SK-N-SH treated with all-trans-retinoic acid at 6 μM for 48 hours (cell line): ENCODE measurements around the gene VAPA.

Experiments
- ATAC-seq: fragments of 200-7000 bp; cut with Tn5 transposase; 3 replicates; pipeline ENCODE4 v1.9.1; 2020; ENCODE audit warnings: mild to moderate bottlenecking, moderate library complexity
- ARNTL ChIP-seq: fragments of 450-650 bp; formaldehyde crosslinking; IDR thresholded peaks from 2 replicates; pipeline ENCODE4 v1.5.0; 2020; ENCODE audit warnings: low read depth, mild to moderate bottlenecking, moderate library complexity, borderline replicate concordance
- BACH2 ChIP-seq: fragments of 250-450 bp; sonication (Bioruptor Pico); IDR thresholded peaks from 2 replicates; pipeline ENCODE4 v1.9.0; 2021; ENCODE audit warnings: mild to moderate bottlenecking, borderline replicate concordance
- CSDC2 ChIP-seq: fragments of 250-450 bp; sonication (Bioruptor Pico); IDR thresholded peaks from 2 replicates; pipeline ENCODE4 v1.5.0; 2020; ENCODE audit warnings: mild to moderate bottlenecking, moderate library complexity
- GLIS3 ChIP-seq: fragments of 250-450 bp; sonication (Bioruptor Pico); IDR thresholded peaks from 2 replicates; pipeline ENCODE4 v1.5.0; 2020; ENCODE audit warnings: mild to moderate bottlenecking, moderate library complexity
- OSR1 ChIP-seq: fragments of 250-450 bp; sonication (Bioruptor Pico); IDR thresholded peaks from 2 replicates; pipeline ENCODE4 v1.8.0; 2022; ENCODE audit warnings: moderate library complexity, mild to moderate bottlenecking, inconsistent platforms
- PPARA ChIP-seq: fragments of 250-450 bp; sonication (Bioruptor Pico); IDR thresholded peaks from 2 replicates; pipeline ENCODE4 v1.5.0; 2020; ENCODE audit warnings: mild to moderate bottlenecking, borderline replicate concordance
- RARB ChIP-seq: fragments of 250-450 bp; sonication (Bioruptor Pico); IDR thresholded peaks from 2 replicates; pipeline ENCODE4 v1.8.0; 2021; ENCODE audit warnings: mild to moderate bottlenecking, moderate library complexity
- TOX ChIP-seq: fragments of 250-450 bp; sonication (Bioruptor Pico); IDR thresholded peaks from 2 replicates; pipeline ENCODE4 v1.8.0; 2021; ENCODE audit warnings: mild to moderate bottlenecking, moderate library complexity, borderline replicate concordance
- ZC3H10 ChIP-seq: fragments of 250-450 bp; sonication (Bioruptor Pico); IDR thresholded peaks from 2 replicates; pipeline ENCODE4 v1.5.1; 2021; ENCODE audit warnings: mild to moderate bottlenecking, moderate library complexity
- ZFP3 ChIP-seq: fragments of 250-450 bp; sonication (Bioruptor Pico); IDR thresholded peaks from 2 replicates; pipeline ENCODE4 v1.5.0; 2020; ENCODE audit warnings: mild to moderate bottlenecking, moderate library complexity
- ZFP30 ChIP-seq: fragments of 450-650 bp; formaldehyde crosslinking; IDR thresholded peaks from 2 replicates; pipeline ENCODE4 v1.5.0; 2022; ENCODE audit warnings: mild to moderate bottlenecking, moderate library complexity
- ZNF565 ChIP-seq: fragments of 450-650 bp; formaldehyde crosslinking; conservative IDR thresholded peaks from 2 replicates; pipeline ENCODE4 v1.5.0; 2020; ENCODE audit warnings: low read depth, mild to moderate bottlenecking, moderate library complexity
- ZNF70 ChIP-seq: fragments of 450-650 bp; formaldehyde crosslinking; IDR thresholded peaks from 2 replicates; pipeline ENCODE4 v1.5.0; 2020; ENCODE audit warnings: mild to moderate bottlenecking, moderate library complexity
- ZNF8 ChIP-seq: fragments of 450-650 bp; formaldehyde crosslinking; IDR thresholded peaks from 2 replicates; pipeline ENCODE4 v1.5.0; 2020; ENCODE audit warnings: mild to moderate bottlenecking, moderate library complexity
- TF ChIP-seq, protein P1 (sequence below): fragments of 250-450 bp; sonication (Bioruptor Pico); IDR thresholded peaks from 2 replicates; pipeline ENCODE4 v1.5.1; 2021; ENCODE audit warnings: mild to moderate bottlenecking, moderate library complexity
- TF ChIP-seq, protein P2 (sequence below): fragments of 250-450 bp; sonication (Bioruptor Pico); IDR thresholded peaks from 2 replicates; pipeline ENCODE4 v1.5.1; 2020; ENCODE audit warnings: low read depth, mild to moderate bottlenecking, moderate library complexity
- TF ChIP-seq, protein P3 (sequence below): fragments of 250-450 bp; sonication (Bioruptor Pico); IDR thresholded peaks from 2 replicates; pipeline ENCODE4 v1.5.0; 2020; ENCODE audit warnings: mild to moderate bottlenecking, moderate library complexity
- TF ChIP-seq, protein P4 (sequence below): fragments of 250-450 bp; sonication (Bioruptor Pico); IDR thresholded peaks from 2 replicates; pipeline ENCODE4 v1.8.0; 2021; ENCODE audit warnings: low read depth, mild to moderate bottlenecking, moderate library complexity, borderline replicate concordance

VAPA gene

DNA sequence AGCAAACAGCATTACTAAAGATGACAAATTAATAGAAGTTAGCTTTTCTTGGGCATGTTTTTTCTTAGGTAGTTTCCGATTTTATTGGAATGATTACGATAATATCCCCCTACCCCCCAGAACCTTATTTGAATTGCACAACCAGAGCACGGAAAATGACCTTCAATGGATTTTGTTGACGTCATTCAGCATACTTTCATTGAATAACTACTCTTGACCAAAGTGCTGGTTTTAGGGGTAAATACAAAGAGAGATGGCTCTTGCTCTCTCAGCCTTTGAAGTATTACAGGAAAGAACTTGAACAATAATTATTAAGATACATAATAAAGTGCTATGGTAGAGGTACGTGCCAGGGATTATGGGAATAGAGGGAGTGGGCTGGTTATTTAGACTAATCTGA is 36.0 kb downstream of the VAPA start (continued):
- TF ChIP-seq, protein P1, sequence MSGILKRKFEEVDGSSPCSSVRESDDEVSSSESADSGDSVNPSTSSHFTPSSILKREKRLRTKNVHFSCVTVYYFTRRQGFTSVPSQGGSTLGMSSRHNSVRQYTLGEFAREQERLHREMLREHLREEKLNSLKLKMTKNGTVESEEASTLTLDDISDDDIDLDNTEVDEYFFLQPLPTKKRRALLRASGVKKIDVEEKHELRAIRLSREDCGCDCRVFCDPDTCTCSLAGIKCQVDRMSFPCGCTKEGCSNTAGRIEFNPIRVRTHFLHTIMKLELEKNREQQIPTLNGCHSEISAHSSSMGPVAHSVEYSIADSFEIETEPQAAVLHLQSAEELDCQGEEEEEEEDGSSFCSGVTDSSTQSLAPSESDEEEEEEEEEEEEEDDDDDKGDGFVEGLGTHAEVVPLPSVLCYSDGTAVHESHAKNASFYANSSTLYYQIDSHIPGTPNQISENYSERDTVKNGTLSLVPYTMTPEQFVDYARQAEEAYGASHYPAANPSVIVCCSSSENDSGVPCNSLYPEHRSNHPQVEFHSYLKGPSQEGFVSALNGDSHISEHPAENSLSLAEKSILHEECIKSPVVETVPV: no peak
- TF ChIP-seq, all 23 proteins: peak for 0

DNA sequence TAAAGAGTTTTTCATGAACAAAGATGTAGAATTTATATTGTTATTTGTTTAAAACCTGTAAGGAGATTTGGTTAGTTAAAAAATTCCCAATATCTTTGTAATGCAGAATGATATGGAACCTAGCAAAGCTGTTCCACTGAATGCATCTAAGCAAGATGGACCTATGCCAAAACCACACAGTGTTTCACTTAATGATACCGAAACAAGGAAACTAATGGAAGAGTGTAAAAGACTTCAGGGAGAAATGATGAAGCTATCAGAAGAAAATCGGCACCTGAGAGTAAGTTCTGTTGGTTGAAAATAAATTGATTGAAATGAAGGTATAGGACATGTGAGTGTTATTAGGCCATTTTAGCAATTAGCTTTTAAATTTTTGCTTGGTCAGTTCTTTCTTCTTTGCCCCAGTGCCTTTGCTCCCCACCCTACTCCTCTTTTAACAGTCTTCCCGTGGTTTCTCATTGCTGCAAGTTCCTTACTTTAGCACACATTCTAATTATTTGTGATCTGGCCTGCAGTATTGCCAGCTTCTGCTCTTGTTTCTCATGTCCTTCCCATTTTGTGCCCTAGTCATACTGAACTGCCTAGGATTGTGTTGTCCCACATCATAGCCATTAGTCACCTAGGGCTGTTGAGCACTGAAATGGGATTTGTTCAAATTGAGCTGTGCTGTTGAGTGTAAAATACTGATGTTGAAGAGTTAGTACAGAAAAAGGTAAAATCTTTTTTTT is 36.6 kb downstream of the VAPA start:
- no peak; the same call in 2 of the 3 replicates for ATAC-seq
- no peak for TF ChIP-seq ZFP30
- TF ChIP-seq, protein P1: no peak
- TF ChIP-seq, protein P2, sequence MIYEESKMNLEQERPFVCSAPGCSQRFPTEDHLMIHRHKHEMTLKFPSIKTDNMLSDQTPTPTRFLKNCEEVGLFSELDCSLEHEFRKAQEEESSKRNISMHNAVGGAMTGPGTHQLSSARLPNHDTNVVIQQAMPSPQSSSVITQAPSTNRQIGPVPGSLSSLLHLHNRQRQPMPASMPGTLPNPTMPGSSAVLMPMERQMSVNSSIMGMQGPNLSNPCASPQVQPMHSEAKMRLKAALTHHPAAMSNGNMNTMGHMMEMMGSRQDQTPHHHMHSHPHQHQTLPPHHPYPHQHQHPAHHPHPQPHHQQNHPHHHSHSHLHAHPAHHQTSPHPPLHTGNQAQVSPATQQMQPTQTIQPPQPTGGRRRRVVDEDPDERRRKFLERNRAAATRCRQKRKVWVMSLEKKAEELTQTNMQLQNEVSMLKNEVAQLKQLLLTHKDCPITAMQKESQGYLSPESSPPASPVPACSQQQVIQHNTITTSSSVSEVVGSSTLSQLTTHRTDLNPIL (CRISPR knock-in tag): no peak

DNA sequence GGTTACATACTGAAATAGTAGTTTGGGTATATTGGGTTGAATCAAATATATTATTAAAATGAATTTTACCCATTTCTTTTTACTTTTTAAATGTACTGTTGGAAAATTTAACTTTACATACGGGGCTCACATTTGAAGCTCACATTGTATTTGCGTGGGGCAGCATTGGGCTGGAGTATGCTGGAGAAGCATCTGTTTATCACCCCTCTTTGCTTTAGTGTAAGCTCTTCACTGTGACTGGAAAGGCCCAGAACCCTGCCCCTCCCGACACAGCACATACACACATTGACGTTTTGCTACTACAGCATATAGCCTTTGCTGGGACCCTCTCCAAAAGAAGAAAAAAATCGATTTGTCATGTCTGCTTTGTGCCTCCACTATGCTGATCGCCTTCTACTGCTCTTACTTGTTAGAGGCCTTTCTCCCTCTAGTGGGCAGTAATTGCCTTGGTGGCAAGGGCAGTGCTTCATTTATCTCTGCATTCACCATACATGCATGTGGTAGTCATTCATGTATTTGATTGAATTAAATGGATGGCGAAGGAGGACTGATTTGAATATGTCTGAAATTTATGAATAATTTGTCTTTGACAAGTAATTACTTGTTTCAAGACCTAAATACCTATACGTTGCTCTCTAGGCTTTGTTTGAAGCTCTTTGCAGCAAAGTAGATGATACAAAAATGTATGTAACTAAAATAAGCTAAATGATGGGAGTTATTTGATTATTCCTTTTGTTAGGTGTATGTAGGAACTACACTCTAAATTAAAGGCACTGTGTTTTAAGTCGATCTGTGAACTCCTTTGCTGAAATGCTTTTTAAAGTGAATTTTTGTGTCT is 37.4 kb downstream of the VAPA start:
- ATAC-seq: peak; percentile 98
- TF ChIP-seq BACH2 (CRISPR knock-in tag): no peak
- TF ChIP-seq, protein P1: no peak
- TF ChIP-seq ZC3H10 (CRISPR knock-in tag): no peak
- TF ChIP-seq ZNF565 (CRISPR knock-in tag): no peak
- TF ChIP-seq, protein P3, sequence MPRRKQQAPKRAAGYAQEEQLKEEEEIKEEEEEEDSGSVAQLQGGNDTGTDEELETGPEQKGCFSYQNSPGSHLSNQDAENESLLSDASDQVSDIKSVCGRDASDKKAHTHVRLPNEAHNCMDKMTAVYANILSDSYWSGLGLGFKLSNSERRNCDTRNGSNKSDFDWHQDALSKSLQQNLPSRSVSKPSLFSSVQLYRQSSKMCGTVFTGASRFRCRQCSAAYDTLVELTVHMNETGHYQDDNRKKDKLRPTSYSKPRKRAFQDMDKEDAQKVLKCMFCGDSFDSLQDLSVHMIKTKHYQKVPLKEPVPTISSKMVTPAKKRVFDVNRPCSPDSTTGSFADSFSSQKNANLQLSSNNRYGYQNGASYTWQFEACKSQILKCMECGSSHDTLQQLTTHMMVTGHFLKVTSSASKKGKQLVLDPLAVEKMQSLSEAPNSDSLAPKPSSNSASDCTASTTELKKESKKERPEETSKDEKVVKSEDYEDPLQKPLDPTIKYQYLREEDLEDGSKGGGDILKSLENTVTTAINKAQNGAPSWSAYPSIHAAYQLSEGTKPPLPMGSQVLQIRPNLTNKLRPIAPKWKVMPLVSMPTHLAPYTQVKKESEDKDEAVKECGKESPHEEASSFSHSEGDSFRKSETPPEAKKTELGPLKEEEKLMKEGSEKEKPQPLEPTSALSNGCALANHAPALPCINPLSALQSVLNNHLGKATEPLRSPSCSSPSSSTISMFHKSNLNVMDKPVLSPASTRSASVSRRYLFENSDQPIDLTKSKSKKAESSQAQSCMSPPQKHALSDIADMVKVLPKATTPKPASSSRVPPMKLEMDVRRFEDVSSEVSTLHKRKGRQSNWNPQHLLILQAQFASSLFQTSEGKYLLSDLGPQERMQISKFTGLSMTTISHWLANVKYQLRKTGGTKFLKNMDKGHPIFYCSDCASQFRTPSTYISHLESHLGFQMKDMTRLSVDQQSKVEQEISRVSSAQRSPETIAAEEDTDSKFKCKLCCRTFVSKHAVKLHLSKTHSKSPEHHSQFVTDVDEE (CRISPR knock-in tag): no peak
- no peak for TF ChIP-seq PPARA (CRISPR knock-in tag)
- TF ChIP-seq ZFP3 (CRISPR knock-in tag): no peak
- TF ChIP-seq CSDC2 (CRISPR knock-in tag): no peak
- TF ChIP-seq ZNF70 (CRISPR knock-in tag): no peak
- TF ChIP-seq ARNTL (CRISPR knock-in tag): no peak
- TF ChIP-seq RARB: no peak
- TF ChIP-seq OSR1 (CRISPR knock-in tag): no peak

DNA sequence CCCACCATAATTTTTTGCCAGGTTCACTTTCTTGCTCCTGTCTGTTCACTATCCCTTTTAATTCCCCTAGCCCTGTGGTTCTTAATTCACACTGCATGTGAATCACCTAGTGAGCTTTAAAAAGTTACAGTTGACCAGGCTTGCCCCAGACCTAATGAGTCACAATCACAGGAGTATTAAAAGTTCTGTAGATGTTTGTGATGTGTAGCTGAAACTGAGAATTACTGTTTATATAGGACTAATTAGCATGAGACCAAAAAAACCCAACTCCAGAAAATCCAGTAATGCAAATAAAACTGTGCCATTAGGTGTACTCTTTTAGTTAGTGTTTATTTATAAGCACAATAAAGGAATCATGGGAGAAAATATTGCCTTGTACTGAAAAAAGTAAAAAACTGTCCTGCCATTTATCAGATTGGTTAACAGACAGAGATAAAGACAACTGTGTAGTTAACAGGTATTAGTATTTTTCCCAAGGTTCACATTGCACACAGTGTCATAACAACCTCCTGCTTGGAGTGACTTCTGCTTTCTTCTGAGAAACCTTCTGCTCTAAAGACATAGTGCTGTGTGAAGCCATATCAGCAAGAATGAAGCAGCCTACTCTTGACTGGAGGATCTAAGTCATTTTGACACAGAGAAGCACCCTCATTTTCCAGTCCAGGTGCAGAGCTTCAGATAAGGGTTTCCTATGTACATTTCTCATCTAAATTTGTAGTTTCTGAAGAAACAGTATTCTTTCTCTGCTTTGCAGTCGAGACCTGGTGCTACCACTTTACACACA is 39.0 kb downstream of the VAPA start:
- ATAC-seq: no peak
- no peak for TF ChIP-seq ZFP30
- no peak for TF ChIP-seq ZNF8 (CRISPR knock-in tag)
- TF ChIP-seq BACH2 (CRISPR knock-in tag): no peak
- TF ChIP-seq, protein P1: no peak
- TF ChIP-seq TOX: no peak
- no peak for TF ChIP-seq RARB
- TF ChIP-seq ZNF70 (CRISPR knock-in tag): no peak
- TF ChIP-seq ZC3H10 (CRISPR knock-in tag): no peak
- TF ChIP-seq, protein P2 (CRISPR knock-in tag): no peak
- TF ChIP-seq, protein P4, sequence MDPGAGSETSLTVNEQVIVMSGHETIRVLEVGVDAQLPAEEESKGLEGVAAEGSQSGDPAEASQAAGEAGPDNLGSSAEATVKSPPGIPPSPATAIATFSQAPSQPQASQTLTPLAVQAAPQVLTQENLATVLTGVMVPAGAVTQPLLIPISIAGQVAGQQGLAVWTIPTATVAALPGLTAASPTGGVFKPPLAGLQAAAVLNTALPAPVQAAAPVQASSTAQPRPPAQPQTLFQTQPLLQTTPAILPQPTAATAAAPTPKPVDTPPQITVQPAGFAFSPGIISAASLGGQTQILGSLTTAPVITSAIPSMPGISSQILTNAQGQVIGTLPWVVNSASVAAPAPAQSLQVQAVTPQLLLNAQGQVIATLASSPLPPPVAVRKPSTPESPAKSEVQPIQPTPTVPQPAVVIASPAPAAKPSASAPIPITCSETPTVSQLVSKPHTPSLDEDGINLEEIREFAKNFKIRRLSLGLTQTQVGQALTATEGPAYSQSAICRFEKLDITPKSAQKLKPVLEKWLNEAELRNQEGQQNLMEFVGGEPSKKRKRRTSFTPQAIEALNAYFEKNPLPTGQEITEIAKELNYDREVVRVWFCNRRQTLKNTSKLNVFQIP: no peak
- no peak for TF ChIP-seq GLIS3 (CRISPR knock-in tag)
- no peak for TF ChIP-seq CSDC2 (CRISPR knock-in tag)
